HepG2 (cell line): ENCODE results near the gene ARHGEF12. TPM values are rescaled to one million over a fixed set of nuclear protein-coding genes. Genes with fewer than 3 reads are reported as not detected.

ENCODE experiments used
- AHR ChIP-seq: IDR thresholded peaks from 2 replicates; pipeline ENCODE4 v1.6.1; 2018; ENCODE audit warnings: missing genetic modification reagents, missing compliant biosample characterization
- DZIP1 ChIP-seq: sonication (generic); formaldehyde crosslinking; IDR thresholded peaks from 2 replicates; pipeline ENCODE4 v1.5.0; 2020; ENCODE audit warnings: mild to moderate bottlenecking, missing genetic modification reagents
- ETS1 ChIP-seq: sonication (generic); formaldehyde crosslinking; IDR thresholded peaks from 2 replicates; pipeline ENCODE4 v1.4.0; 2020; ENCODE audit warnings: missing genetic modification reagents
- FOXK2 ChIP-seq: fragments of 450-650 bp; IDR thresholded peaks from 2 replicates; pipeline ENCODE4 v1.6.1; 2016
- FOXO1 ChIP-seq: sonication (generic); formaldehyde crosslinking; IDR thresholded peaks from 2 replicates; pipeline ENCODE4 v1.4.0; 2020; ENCODE audit warnings: missing genetic modification reagents
- HOXA7 ChIP-seq: sonication (generic); formaldehyde crosslinking; IDR thresholded peaks from 2 replicates; pipeline ENCODE4 v1.8.1; 2022; ENCODE audit warnings: mild to moderate bottlenecking, missing genetic modification reagents, moderate library complexity
- KLF6 ChIP-seq: IDR thresholded peaks from 2 replicates; pipeline ENCODE4 v1.8.0; 2016; ENCODE audit warnings: missing biosample characterization, missing genetic modification reagents
- PHF20 ChIP-seq: sonication (generic); formaldehyde crosslinking; IDR thresholded peaks from 2 replicates; pipeline ENCODE4 v1.5.0; 2020; ENCODE audit warnings: mild to moderate bottlenecking, missing genetic modification reagents
- POLR2G ChIP-seq: fragments of 200-400 bp; formaldehyde crosslinking; IDR thresholded peaks from 2 replicates; pipeline ENCODE4 v1.6.1; 2018; ENCODE audit warnings: mild to moderate bottlenecking, low read depth, low read length, moderate library complexity
- RELA ChIP-seq: sonication (generic); formaldehyde crosslinking; IDR thresholded peaks from 2 replicates; pipeline ENCODE4 v1.4.0; 2020; ENCODE audit warnings: missing genetic modification reagents
- TFDP1 ChIP-seq: IDR thresholded peaks from 2 replicates; pipeline ENCODE4 v1.6.1; 2016; ENCODE audit warnings: missing compliant biosample characterization, missing genetic modification reagents, borderline replicate concordance
- THAP11 ChIP-seq: IDR thresholded peaks from 2 replicates; pipeline ENCODE4 v1.6.1; 2016; ENCODE audit warnings: missing biosample characterization, missing genetic modification reagents
- ZFP37 ChIP-seq: sonication (generic); formaldehyde crosslinking; IDR thresholded peaks from 2 replicates; pipeline ENCODE4 v1.4.0; 2020; ENCODE audit warnings: missing genetic modification reagents, borderline replicate concordance
- ZMYM4 ChIP-seq: sonication (generic); formaldehyde crosslinking; IDR thresholded peaks from 2 replicates; pipeline ENCODE4 v1.8.1; 2023; ENCODE audit warnings: mild to moderate bottlenecking, missing genetic modification reagents
- ZNF251 ChIP-seq: sonication (generic); formaldehyde crosslinking; IDR thresholded peaks from 2 replicates; pipeline ENCODE4 v1.9.0; 2021; ENCODE audit warnings: mild to moderate bottlenecking, missing genetic modification reagents
- ZNF350 ChIP-seq: sonication (generic); formaldehyde crosslinking; IDR thresholded peaks from 2 replicates; pipeline ENCODE4 v1.4.0; 2020; ENCODE audit warnings: mild to moderate bottlenecking, low read depth, missing genetic modification reagents, borderline replicate concordance
- ZNF354B ChIP-seq: sonication (generic); formaldehyde crosslinking; IDR thresholded peaks from 2 replicates; pipeline ENCODE4 v1.8.0; 2022; ENCODE audit warnings: mild to moderate bottlenecking, missing genetic modification reagents
- ZNF44 ChIP-seq: sonication (generic); formaldehyde crosslinking; IDR thresholded peaks from 2 replicates; pipeline ENCODE4 v1.5.1; 2020; ENCODE audit warnings: mild to moderate bottlenecking, missing genetic modification reagents
- ZNF614 ChIP-seq: IDR thresholded peaks from 2 replicates; pipeline ENCODE4 v1.6.1; 2018; ENCODE audit warnings: missing biosample characterization, missing genetic modification reagents, inconsistent platforms, borderline replicate concordance
- ZNF747 ChIP-seq: sonication (generic); formaldehyde crosslinking; IDR thresholded peaks from 2 replicates; pipeline ENCODE4 v1.8.1; 2023; ENCODE audit warnings: missing genetic modification reagents, mild to moderate bottlenecking, borderline replicate concordance
- polyA plus RNA-seq, 8 experiments: library from polyadenylated mRNA; depleted of rRNA in 3 of 8; stranded (reverse) in 7 of 8; unstranded in 1 of 8; fragments of >200 nt; fragmentation: Illumina TruSeq in 4 of 8; extraction: Trizol in 4 of 8; gene quantifications; 2 replicates each; pipeline versions ENCODE4 v1.2.1 to v1.2.3, GENCODE V29; 2011 to 2016; ENCODE audit warnings: low read depth in 4 of 8, missing spikeins in 1 of 8, mixed read lengths in 1 of 8; ENCODE audit not compliant: insufficient read depth in 1 of 8
- total RNA-seq, 5 experiments: library from RNA; depleted of rRNA; stranded (reverse); fragments of >200 nt; fragmentation: Illumina TruSeq; extraction: Trizol; gene quantifications; 2 replicates each; pipeline ENCODE4 v1.2.3, GENCODE V29; 2016; ENCODE audit warnings: low read depth in 1 of 5
- TF ChIP-seq, protein P1 (sequence below): sonication (generic); formaldehyde crosslinking; IDR thresholded peaks from 2 replicates; pipeline ENCODE4 v1.4.0; 2020; ENCODE audit warnings: missing genetic modification reagents

The ARHGEF12 gene
- total and polyA plus RNA-seq, 2 of the 13 experiments (the other 11 are each of a cell fraction or from before 2014, with no cell fraction given): 17.9 to 54.4 TPM

DNA sequence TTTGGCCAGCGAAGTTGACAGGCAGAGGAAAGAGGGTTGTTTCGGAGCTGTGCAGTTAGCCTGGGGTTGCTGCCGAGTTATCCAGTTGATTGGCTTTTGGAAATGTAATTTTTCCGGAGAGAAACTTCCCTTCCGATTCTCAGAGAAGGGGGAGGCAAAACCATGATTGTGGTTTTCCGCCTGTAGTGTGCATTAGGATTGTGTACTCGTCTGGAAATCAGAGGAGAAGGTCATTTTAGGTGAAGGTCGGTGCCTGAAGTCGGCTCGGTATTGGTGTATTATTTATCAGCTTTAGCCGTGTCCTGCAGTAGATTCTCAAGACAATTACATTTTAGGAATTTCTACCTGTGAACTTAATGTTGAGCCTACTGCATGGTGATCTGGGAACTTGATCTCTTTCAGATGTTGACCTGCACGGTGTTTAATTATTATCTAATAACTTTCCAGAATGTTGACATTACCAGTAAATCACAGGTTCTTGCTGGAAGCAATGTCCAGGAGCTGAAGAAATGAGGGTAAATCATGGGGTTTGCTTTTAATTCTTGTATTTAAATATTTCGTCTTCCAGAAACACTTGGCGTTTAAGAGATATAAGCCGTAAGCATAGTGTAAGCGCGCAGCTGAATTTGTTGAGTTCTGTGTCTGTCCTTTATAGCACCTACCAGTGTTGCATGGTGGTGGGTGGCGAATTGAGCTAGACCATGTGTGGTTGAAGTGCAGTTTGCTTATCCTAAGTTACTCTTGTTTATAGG, 1.3 kb downstream of the ARHGEF12 start (continued):
- TF ChIP-seq ZNF747 (CRISPR knock-in tag) (0 out of 2 replicates have a peak, but pooled peaks have one; percentile 47), PHF20 (CRISPR knock-in tag) (no peak), FOXK2 (no peak), ETS1 (CRISPR knock-in tag) (no peak), ZNF251 (CRISPR knock-in tag) (no peak), ZNF44 (0 out of 2 replicates have a peak, but pooled peaks have one; percentile 44), ZNF350 (CRISPR knock-in tag) (0 out of 2 replicates have a peak, but pooled peaks have one; percentile 37), POLR2G (peak; percentile 6; the same call in 1 of the 2 replicates), AHR (CRISPR knock-in tag) (no peak), ZFP37 (no peak), HOXA7 (CRISPR knock-in tag) (no peak), ZNF354B (CRISPR knock-in tag) (no peak), ZNF614 (no peak), RELA (CRISPR knock-in tag) (no peak), TFDP1 (CRISPR knock-in tag) (peak; percentile 24; the same call in 1 of the 2 replicates), KLF6 (no peak), DZIP1 (CRISPR knock-in tag) (no peak), FOXO1 (CRISPR knock-in tag) (no peak), ZMYM4 (CRISPR knock-in tag) (no peak), THAP11 (CRISPR knock-in tag) (no peak)
- TF ChIP-seq, protein P1, sequence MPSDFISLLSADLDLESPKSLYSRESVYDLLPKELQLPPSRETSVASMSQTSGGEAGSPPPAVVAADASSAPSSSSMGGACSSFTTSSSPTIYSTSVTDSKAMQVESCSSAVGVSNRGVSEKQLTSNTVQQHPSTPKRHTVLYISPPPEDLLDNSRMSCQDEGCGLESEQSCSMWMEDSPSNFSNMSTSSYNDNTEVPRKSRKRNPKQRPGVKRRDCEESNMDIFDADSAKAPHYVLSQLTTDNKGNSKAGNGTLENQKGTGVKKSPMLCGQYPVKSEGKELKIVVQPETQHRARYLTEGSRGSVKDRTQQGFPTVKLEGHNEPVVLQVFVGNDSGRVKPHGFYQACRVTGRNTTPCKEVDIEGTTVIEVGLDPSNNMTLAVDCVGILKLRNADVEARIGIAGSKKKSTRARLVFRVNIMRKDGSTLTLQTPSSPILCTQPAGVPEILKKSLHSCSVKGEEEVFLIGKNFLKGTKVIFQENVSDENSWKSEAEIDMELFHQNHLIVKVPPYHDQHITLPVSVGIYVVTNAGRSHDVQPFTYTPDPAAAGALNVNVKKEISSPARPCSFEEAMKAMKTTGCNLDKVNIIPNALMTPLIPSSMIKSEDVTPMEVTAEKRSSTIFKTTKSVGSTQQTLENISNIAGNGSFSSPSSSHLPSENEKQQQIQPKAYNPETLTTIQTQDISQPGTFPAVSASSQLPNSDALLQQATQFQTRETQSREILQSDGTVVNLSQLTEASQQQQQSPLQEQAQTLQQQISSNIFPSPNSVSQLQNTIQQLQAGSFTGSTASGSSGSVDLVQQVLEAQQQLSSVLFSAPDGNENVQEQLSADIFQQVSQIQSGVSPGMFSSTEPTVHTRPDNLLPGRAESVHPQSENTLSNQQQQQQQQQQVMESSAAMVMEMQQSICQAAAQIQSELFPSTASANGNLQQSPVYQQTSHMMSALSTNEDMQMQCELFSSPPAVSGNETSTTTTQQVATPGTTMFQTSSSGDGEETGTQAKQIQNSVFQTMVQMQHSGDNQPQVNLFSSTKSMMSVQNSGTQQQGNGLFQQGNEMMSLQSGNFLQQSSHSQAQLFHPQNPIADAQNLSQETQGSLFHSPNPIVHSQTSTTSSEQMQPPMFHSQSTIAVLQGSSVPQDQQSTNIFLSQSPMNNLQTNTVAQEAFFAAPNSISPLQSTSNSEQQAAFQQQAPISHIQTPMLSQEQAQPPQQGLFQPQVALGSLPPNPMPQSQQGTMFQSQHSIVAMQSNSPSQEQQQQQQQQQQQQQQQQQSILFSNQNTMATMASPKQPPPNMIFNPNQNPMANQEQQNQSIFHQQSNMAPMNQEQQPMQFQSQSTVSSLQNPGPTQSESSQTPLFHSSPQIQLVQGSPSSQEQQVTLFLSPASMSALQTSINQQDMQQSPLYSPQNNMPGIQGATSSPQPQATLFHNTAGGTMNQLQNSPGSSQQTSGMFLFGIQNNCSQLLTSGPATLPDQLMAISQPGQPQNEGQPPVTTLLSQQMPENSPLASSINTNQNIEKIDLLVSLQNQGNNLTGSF: no peak
